NCI-H524 (cell line): ENCODE data around the gene SEZ6L.

ENCODE experiments used
- DNase-seq, 2 experiments: peaks; one replicate each; lab custom pipeline; 2025; lab: John Stamatoyannopoulos, UW

SEZ6L gene

DNA sequence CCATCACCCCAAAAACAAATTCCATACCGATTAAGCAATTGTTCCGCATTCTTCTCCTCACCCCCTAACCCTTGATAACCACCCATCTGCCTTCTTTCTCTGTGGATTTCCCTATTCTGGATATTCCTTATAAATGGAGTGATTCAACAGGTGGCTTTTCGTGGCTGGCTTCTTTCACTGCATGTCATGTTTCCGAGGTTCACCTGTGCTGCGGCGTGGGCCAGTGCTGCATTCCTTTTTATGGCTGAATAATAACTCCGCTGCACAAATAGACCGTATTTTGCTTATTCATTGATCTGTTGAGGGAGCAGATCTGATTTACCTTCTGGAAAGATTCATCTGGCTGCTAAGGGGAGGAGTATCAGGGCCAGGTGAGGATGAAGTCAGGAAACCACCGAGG lies 165.0 kb downstream of the SEZ6L start:
- DNase-seq: no peak

DNA sequence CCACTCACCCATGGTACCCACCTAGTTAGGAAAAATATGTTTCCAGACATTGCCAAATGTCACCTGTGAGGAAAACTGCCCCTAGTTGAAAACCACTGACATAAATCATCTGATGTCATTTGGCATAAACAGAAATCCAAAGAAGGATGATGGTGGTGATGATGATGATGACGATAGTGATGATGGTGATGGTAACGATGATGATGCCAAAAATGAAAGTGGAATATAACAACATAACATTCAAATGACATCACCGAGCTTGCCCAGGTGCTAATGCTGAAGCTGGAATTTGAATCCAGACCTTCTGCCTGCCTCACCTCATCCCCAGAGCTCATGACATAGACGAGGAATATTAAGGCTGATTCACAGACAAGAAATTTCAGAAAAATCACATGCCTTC lies 167.5 kb downstream of the SEZ6L start:
- DNase-seq: no peak

GRCh38 chr22:26339755-26340154 lies 170.5 kb downstream of the SEZ6L start:
- DNase-seq: no peak

DNA sequence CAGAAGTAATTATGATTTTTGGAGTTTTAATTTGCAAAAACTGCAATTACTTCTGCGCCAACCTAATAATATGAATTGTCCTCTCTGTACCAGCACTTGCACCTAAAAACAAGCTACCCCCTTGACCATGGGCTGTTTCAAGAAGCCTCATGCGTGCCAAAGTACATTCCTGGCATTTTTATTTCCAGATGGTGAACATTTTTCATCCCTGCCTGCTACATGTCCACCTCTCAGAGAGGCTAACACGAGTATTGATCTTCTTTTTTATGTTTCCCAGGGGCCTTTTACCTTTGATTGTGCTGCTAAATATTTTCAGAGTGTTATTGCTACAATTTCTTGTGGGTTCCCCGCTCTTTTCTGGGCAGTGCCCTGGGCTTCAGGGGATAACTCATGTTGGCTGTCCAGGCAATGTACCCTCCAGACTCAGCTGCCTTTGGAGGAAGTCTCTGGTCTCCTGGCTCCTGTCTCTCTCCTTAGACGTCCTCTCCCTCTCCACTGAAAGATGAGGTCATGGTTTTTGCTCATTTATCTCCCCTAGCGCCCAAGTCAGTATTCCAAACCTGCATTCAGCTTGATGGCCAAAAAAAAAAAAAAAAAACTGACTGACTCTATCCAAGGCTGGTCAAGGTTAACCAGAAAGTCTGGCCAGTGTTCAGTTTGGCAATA lies 173.6 kb downstream of the SEZ6L start:
- no peak for DNase-seq

DNA sequence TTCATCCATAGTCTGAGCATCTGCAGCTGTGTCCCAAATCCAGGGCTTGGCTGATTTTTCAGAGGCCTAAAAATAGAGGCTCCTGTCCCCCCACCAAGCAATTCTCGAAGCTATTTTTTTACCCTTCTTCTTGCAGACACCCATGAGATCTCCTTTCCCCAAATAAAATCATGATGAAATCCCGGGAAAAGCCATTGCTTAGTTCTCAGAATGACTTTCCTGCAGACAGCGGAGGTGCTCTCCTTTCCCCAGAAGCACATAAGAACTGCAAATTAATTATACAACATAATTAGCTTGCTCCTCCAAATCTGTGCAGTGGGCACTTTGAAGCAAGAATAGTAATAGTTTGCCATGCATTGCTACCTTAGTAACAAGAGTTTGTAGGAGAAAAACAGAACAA lies 176.2 kb downstream of the SEZ6L start:
- DNase-seq: no peak

DNA sequence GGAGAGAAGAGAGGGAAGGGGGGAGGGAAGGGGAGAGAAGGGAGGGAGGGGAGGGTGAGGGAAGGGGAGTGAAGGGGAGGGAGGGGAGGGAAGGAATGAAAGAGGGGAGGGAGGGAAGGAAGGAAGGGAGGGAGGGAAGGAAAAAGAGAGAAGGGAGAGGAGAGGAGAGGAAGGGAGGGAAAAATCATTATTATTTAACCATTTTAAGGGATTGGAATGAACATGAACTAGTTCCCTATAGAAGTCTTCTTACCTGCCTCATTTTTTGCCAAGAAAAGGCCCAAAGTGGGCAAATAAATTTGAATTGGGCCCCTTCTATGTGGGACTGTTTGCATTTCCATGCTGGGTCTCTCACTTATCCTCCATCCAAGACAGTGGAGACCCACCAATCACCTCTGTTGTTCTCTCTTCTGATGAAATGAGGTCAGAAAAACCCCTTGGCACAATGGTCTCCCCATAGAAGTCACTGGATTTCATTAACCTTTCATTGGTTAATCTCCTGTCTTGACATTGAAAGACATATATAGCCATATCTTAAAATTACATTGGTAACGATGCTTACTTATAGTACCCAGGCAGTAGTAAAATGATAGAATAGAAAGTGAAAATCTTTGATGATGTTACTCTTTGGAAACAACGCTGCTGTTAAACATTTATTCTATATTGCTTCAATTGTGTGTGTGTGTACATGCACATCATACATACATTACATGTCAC lies 179.7 kb downstream of the SEZ6L start:
- no peak for DNase-seq

DNA sequence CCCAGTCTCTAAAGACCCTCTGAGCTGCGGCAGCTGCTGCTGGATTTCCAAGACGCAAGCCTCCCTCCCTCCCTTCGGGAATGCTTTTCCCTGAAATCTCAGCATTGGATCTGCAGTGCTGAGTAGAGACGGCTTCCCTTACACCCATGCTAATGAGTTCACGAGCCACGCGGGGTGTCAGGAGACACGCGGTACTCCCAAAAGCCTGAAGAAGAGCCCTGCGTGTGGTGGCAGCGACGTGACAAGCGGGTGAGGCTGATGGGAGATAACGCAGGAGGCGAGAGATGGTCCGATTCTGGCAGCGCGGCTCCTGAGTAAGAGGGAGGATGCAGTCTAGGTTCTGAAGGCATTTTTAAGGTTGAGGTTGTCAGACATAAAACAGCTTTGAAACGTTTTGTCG lies 185.4 kb downstream of the SEZ6L start:
- no peak for DNase-seq

- DNase-seq: peak in 1 of 2 experiments; percentile 31
Observed at GRCh38 chr22:26357281-26357680, 188.0 kb downstream of the SEZ6L start.

GRCh38 chr22:26357813-26358212 lies 188.6 kb downstream of the SEZ6L start:
- peak in 1 of 2 experiments; percentile 42 for DNase-seq

- DNase-seq: no peak
Observed at GRCh38 chr22:26359156-26359555, 189.9 kb downstream of the SEZ6L start.

- DNase-seq: peak; percentile 69 to 85
Observed at GRCh38 chr22:26360169-26360885, 191.1 kb downstream of the SEZ6L start.

DNA sequence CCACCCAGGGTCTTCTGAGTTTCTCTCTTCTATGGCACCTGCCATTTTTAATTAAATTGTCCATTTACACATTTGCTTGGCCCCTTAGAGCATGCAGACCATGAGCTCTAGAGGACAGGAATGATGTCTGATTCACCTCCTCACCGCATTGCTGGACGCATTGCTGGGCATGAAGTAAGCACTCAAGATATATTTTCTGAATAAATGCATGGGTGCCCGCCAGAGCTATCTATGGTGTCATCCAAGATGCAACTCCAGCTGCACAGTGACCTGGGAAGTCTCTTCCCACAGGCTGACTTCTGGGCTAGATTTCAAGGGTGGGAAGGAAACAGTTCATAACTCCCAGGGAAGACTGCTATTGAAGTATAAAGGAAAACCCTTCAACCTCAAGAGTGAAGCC lies 193.2 kb downstream of the SEZ6L start:
- DNase-seq: no peak

DNA sequence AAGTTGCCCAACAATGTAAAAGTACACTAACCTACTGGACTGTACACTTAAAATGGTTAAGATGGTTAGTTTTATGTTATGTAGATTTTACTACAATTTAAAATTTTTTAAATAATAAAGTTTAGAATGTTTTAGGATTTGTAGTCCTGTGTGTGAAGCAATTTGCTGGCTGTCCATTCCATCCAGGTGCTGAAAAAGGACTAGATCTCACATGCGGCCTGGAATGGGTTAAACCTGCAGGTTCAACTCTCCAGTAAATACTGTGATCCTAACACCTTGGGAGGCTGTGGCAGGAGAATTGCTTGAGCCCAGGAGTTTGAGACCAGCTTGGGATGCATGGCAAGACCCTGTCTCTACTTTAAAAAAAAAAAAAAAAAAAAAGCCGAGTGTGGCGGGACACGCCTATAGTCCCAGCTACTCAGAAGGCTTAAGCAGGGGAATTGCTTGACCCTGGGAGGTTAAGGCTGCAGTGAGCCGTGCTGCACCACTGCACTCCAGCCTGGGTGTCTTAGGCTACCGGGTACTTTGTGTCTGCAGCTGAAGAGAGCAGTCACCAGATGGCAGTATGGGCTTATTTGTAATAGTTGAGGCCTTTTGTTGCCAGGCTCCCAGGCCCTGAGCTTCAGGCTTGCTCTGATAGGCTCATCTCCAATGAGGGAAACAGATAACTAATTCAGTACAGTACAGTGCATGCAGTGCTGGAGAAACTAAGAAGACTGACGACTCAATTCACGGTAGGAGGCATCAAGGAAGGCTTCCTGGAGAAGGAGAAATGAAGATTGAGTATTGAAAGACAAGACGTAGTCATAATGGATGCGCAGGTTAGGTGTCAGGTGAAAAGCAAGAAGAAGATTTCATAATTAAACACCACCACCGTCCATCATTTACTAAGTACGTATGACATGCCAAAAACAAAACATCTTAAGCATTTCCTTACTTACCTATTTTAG lies 195.1 kb downstream of the SEZ6L start:
- DNase-seq: peak; percentile 75 to 92

GRCh38 chr22:26367402-26368245 lies 198.4 kb downstream of the SEZ6L start:
- DNase-seq: peak; percentile 16 to 75

DNA sequence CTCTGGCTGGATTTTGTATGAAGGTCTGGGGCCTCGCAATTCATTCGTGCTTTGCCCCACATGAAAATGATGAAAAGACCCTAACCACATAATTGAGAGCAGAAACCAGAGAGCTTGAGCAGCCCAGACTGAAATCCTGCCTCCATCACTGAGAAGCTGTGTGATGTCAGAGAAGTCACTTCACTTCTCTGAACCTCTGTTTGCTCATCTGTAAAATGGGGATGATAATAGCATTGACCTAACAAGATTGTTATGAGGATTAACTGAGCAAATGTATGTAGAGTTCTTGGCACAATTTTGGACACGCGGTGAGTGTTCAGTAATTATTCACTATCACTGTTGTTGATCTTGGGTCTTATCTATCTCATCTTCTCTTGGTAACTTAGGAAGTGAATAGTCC lies 203.6 kb downstream of the SEZ6L start:
- no peak for DNase-seq

DNA sequence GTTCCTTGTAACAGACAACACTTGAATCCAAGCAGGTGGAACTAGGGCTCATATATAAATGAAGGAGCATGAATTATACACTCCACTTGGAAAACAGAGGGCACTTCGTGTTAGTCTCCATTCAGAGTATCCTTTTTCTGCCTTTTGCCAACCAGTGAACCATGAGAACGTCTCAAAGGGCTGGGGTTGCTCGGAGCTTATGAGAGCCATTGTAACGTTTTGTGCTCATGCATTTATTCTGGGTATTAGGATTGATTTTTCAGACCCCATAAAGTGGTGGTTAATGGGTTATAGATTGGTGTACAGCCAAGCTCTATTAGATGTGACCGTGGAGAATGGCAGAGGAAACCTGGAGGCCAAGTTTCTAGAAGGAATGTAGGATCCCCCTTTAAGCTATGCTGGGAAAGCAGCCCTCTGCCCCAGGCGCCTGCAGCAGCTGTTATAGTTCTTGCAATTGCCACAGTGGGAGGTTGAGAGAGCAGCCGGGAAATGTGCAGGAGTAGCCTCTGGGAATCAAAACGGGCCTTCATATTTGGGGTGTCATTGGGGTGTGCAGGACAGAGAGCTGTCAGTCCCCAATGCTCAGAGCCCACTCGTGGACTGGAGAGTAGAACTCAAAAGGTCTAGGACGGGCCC lies 205.2 kb downstream of the SEZ6L start:
- no peak for DNase-seq

DNA sequence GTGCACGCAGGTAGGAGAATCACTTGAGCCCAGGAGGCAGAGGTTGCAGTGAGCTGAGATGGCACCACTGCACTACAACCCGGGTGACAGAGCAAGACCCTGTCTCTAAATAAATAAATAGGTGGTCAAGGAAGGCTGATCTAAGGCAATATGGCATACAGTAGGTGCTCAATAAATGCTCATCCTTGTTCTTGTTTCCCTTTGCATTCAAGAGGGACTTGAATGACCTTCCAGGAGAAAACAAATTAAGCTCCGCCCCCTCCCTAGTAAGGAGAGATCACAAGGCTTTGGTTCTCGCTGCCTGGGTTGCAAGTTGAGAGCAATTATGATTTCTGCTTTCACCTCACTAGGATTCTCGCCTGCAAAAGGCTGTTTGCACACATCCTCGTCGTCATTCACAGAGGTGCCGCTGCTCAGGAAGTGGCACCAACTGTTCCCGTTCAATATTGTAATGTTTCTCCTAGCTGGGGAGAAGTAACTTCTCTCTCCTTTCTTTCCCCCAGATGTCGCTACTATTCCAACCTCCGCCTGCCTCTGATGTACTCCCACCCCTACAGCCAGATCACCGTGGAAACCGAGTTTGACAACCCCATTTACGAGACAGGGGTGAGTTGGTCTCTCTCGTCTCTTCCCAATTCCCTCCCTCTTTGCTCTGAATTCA lies 208.0 kb downstream of the SEZ6L start:
- peak in 1 of 2 experiments; percentile 62 for DNase-seq

DNA sequence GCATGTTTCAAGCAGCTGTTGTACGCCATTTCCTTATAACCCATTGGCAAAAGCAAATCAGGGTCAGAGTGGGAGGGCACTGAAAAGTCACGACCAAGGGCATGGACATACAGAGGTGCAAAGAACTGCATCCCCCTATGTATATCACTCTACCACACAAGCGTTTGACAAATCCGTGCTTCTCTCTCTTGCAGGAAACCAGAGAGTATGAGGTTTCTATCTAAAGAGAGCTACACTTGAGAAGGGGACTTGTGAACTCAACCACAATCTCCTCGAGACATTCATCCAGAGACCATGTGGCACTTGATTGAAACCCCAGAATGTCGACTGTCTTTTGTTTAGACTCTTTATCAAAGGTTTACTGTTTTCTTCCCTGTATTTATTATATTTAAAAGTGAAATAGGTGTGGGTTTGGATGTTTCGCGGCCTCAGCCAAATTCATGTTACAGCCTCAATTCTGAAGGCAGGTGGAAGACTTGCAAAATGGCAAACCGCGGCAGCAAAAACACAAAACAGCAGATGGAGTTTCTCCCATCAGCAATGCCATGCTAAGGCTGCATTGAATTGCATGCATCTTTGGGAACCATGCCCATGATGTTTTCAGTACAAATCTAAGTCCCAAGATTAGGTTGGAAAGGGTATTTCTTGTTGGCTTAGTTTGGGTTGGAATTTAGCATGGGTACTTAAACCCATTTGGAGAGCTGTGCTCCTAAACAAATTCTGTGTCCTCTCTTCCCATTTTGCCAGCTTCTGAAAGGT lies 211.0 kb downstream of the SEZ6L start:
- DNase-seq: no peak

- DNase-seq: no peak
Observed at GRCh38 chr22:26382782-26383181, 213.5 kb downstream of the SEZ6L start.
